Astrocyte (in vitro differentiated cells and primary cell): ENCODE results near the gene SPATA31E1.

Experiments
- EZH2 ChIP-seq: IDR thresholded peaks from 2 replicates; pipeline ENCODE4 v1.6.1; 2012; ENCODE audit warnings: mild to moderate bottlenecking, low read length, inconsistent platforms; ENCODE audit not compliant: insufficient read depth
- TF ChIP-seq, protein P1 (sequence below): IDR thresholded peaks from 2 replicates; pipeline ENCODE4 v1.5.1; 2011; ENCODE audit warnings: low read depth, mild to moderate bottlenecking, inconsistent platforms, low read length, moderate library complexity; ENCODE audit not compliant: insufficient read depth

DNA sequence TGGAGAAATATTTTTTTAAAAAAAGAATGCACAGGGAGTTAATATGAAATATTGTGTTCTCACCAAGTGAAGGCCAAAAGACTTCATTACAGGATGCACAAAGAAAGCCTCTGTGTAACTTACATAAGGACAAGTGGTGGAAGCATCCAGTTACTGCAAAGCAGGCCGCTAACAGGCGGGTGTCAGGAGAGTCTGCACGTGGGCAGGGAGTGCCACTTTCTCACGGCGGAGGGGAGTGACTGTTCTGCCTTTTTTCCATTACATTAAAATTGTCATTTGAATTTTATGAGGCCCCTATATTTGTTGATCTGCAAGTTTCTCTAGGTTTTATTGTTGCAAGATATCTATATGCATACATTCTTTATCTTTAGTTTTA, 28.1 kb upstream of the SPATA31E1 start:
- TF ChIP-seq, protein P1, sequence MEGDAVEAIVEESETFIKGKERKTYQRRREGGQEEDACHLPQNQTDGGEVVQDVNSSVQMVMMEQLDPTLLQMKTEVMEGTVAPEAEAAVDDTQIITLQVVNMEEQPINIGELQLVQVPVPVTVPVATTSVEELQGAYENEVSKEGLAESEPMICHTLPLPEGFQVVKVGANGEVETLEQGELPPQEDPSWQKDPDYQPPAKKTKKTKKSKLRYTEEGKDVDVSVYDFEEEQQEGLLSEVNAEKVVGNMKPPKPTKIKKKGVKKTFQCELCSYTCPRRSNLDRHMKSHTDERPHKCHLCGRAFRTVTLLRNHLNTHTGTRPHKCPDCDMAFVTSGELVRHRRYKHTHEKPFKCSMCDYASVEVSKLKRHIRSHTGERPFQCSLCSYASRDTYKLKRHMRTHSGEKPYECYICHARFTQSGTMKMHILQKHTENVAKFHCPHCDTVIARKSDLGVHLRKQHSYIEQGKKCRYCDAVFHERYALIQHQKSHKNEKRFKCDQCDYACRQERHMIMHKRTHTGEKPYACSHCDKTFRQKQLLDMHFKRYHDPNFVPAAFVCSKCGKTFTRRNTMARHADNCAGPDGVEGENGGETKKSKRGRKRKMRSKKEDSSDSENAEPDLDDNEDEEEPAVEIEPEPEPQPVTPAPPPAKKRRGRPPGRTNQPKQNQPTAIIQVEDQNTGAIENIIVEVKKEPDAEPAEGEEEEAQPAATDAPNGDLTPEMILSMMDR, result no peak
- no peak for TF ChIP-seq EZH2
